ENCODE results near the gene MYORG.

The MYORG gene

GRCh38 chr9:34400686-34401602 is 24.2 kb upstream of the MYORG start:
- no peak overlapping the region for H3K4me3 ChIP-seq (ENCODE audit: low read length)
- no peaks in the 10 kb centered on the region for H3K36me3 ChIP-seq (ENCODE audit: insufficient read depth, low read depth, low read length)
- no peaks in the 10 kb centered on the region for H3K4me1 ChIP-seq (ENCODE audit: insufficient read depth, low read length)
- no peak overlapping the region for H3K9ac ChIP-seq (ENCODE audit: low read depth, low read length)
- H3K9me3 ChIP-seq (ENCODE audit: insufficient read depth, low read depth, low read length) = no peaks in the 10 kb centered on the region
- H3K27ac ChIP-seq (ENCODE audit: low read length) = no peak overlapping the region
- H3K27me3 ChIP-seq (ENCODE audit: insufficient read depth, low read length) = no peaks in the 10 kb centered on the region

GRCh38 chr9:34400275-34400674 is 23.6 kb upstream of the MYORG start:
- Histone ChIP-seq H3K4me3 (ENCODE audit: low read length) (no peak overlapping the region), H3K4me1 (ENCODE audit: insufficient read depth, low read length) (no peaks in the 10 kb centered on the region), H3K27me3 (ENCODE audit: insufficient read depth, low read length) (no peaks in the 10 kb centered on the region), H3K36me3 (ENCODE audit: insufficient read depth, low read depth, low read length) (no peaks in the 10 kb centered on the region), H3K9ac (ENCODE audit: low read depth, low read length) (no peak overlapping the region), H3K27ac (ENCODE audit: low read length) (no peak overlapping the region), H3K9me3 (ENCODE audit: insufficient read depth, low read depth, low read length) (no peaks in the 10 kb centered on the region)

GRCh38 chr9:34399729-34400128 is 23.0 kb upstream of the MYORG start:
- Histone ChIP-seq H3K9me3 (ENCODE audit: insufficient read depth, low read depth, low read length) (no peaks in the 10 kb centered on the region), H3K36me3 (ENCODE audit: insufficient read depth, low read depth, low read length) (no peaks in the 10 kb centered on the region), H3K27ac (ENCODE audit: low read length) (no peak overlapping the region), H3K4me1 (ENCODE audit: insufficient read depth, low read length) (no peaks in the 10 kb centered on the region), H3K4me3 (ENCODE audit: low read length) (no peak overlapping the region), H3K27me3 (ENCODE audit: insufficient read depth, low read length) (no peaks in the 10 kb centered on the region), H3K9ac (ENCODE audit: low read depth, low read length) (no peak overlapping the region)

- Histone ChIP-seq H3K27ac (ENCODE audit: low read length) (no peak overlapping the region), H3K36me3 (ENCODE audit: insufficient read depth, low read depth, low read length) (no peaks in the 10 kb centered on the region), H3K4me1 (ENCODE audit: insufficient read depth, low read length) (no peaks in the 10 kb centered on the region), H3K27me3 (ENCODE audit: insufficient read depth, low read length) (no peaks in the 10 kb centered on the region), H3K9me3 (ENCODE audit: insufficient read depth, low read depth, low read length) (no peaks in the 10 kb centered on the region), H3K4me3 (ENCODE audit: low read length) (no peak overlapping the region), H3K9ac (ENCODE audit: low read depth, low read length) (no peak overlapping the region)
These were observed 22.2 kb upstream of the MYORG start for GRCh38 chr9:34398875-34399274.

GRCh38 chr9:34396276-34397214 is 19.8 kb upstream of the MYORG start:
- no peak overlapping the region for H3K27ac ChIP-seq (ENCODE audit: low read length)
- H3K9ac ChIP-seq (ENCODE audit: low read depth, low read length) = no peak overlapping the region
- H3K36me3 ChIP-seq (ENCODE audit: insufficient read depth, low read depth, low read length) = no peaks in the 10 kb centered on the region
- no peak overlapping the region for H3K4me3 ChIP-seq (ENCODE audit: low read length)
- H3K4me1 ChIP-seq (ENCODE audit: insufficient read depth, low read length) = no peaks in the 10 kb centered on the region
- peaks cover 3% of the 10 kb centered on the region; the same call in 1 of the 2 replicates for H3K27me3 ChIP-seq (ENCODE audit: insufficient read depth, low read length)
- no peaks in the 10 kb centered on the region for H3K9me3 ChIP-seq (ENCODE audit: insufficient read depth, low read depth, low read length)

- Histone ChIP-seq H3K9me3 (ENCODE audit: insufficient read depth, low read depth, low read length) (no peaks in the 10 kb centered on the region), H3K4me3 (ENCODE audit: low read length) (no peak overlapping the region), H3K27me3 (ENCODE audit: insufficient read depth, low read length) (peaks cover 9% of the 10 kb centered on the region; the same call in 1 of the 2 replicates)
These were observed 15.8 kb upstream of the MYORG start for GRCh38 chr9:34392511-34392910.

GRCh38 chr9:34387239-34387638 is 10.5 kb upstream of the MYORG start:
- Histone ChIP-seq H3K27me3 (ENCODE audit: insufficient read depth, low read length) (peaks cover 31% of the 10 kb centered on the region), H3K9me3 (ENCODE audit: insufficient read depth, low read depth, low read length) (no peaks in the 10 kb centered on the region), H3K4me1 (ENCODE audit: insufficient read depth, low read length) (no peaks in the 10 kb centered on the region), H3K36me3 (ENCODE audit: insufficient read depth, low read depth, low read length) (no peaks in the 10 kb centered on the region), H3K27ac (ENCODE audit: low read length) (no peak overlapping the region), H3K9ac (ENCODE audit: low read depth, low read length) (no peak overlapping the region), H3K4me3 (ENCODE audit: low read length) (no peak overlapping the region)

More at GRCh38 chr9:34392511-34392910, 15.8 kb upstream of the MYORG start:
- Histone ChIP-seq H3K9ac (ENCODE audit: low read depth, low read length) (no peak overlapping the region), H3K36me3 (ENCODE audit: insufficient read depth, low read depth, low read length) (no peaks in the 10 kb centered on the region), H3K27ac (ENCODE audit: low read length) (no peak overlapping the region), H3K4me1 (ENCODE audit: insufficient read depth, low read length) (no peaks in the 10 kb centered on the region)

- Histone ChIP-seq H3K27ac (ENCODE audit: low read length) (no peak overlapping the region), H3K4me1 (ENCODE audit: insufficient read depth, low read length) (no peaks in the 10 kb centered on the region), H3K9ac (ENCODE audit: low read depth, low read length) (no peak overlapping the region), H3K27me3 (ENCODE audit: insufficient read depth, low read length) (peaks cover 37% of the 10 kb centered on the region), H3K36me3 (ENCODE audit: insufficient read depth, low read depth, low read length) (no peaks in the 10 kb centered on the region), H3K4me3 (ENCODE audit: low read length) (no peak overlapping the region), H3K9me3 (ENCODE audit: insufficient read depth, low read depth, low read length) (no peaks in the 10 kb centered on the region)
These were observed 10.0 kb upstream of the MYORG start for GRCh38 chr9:34386656-34387055.

GRCh38 chr9:34385561-34386230 is 9.0 kb upstream of the MYORG start:
- no peak overlapping the region for H3K4me3 ChIP-seq (ENCODE audit: low read length)

GRCh38 chr9:34384368-34385165 is 7.9 kb upstream of the MYORG start:
- H3K36me3 ChIP-seq (ENCODE audit: insufficient read depth, low read depth, low read length) = no peaks in the 10 kb centered on the region
- no peak overlapping the region for H3K9ac ChIP-seq (ENCODE audit: low read depth, low read length)
- H3K27ac ChIP-seq (ENCODE audit: low read length) = no peak overlapping the region
- no peak overlapping the region for H3K4me3 ChIP-seq (ENCODE audit: low read length)
- peaks cover 3% of the 10 kb centered on the region; the same call in 1 of the 2 replicates for H3K4me1 ChIP-seq (ENCODE audit: insufficient read depth, low read length)
- peaks cover 52% of the 10 kb centered on the region for H3K27me3 ChIP-seq (ENCODE audit: insufficient read depth, low read length)
- H3K9me3 ChIP-seq (ENCODE audit: insufficient read depth, low read depth, low read length) = no peaks in the 10 kb centered on the region

More at GRCh38 chr9:34385561-34386230, 9.0 kb upstream of the MYORG start:
- H3K9ac ChIP-seq (ENCODE audit: low read depth, low read length) = no peak overlapping the region
- no peaks in the 10 kb centered on the region for H3K4me1 ChIP-seq (ENCODE audit: insufficient read depth, low read length)
- peaks cover 41% of the 10 kb centered on the region for H3K27me3 ChIP-seq (ENCODE audit: insufficient read depth, low read length)
- no peak overlapping the region for H3K27ac ChIP-seq (ENCODE audit: low read length)
- H3K9me3 ChIP-seq (ENCODE audit: insufficient read depth, low read depth, low read length) = no peaks in the 10 kb centered on the region
- H3K36me3 ChIP-seq (ENCODE audit: insufficient read depth, low read depth, low read length) = no peaks in the 10 kb centered on the region

All from iPS-20b (cell line).